SIG-M5 treated with dmso at 0.1 percent for 504 hours (cell line): ENCODE results near the gene SH3RF1.
"Not testable (repeated sequence)": the region's sequence is repeated elsewhere in the genome, so short reads cannot be mapped to it uniquely, and the experiment has no call there.

Source experiments
- DNase-seq: peaks from one replicate; lab custom pipeline; 2025; ENCODE audit not compliant: unreplicated experiment; lab: John Stamatoyannopoulos, UW

The SH3RF1 gene

GRCh38 chr4:169277838-169278237 is 7.1 kb upstream of the SH3RF1 start:
- not testable (repeated sequence) for DNase-seq

GRCh38 chr4:169275180-169275579 is 4.4 kb upstream of the SH3RF1 start:
- DNase-seq = no peak

- no peak for DNase-seq
Measured at GRCh38 chr4:169274033-169274432, 3.3 kb upstream of the SH3RF1 start.

GRCh38 chr4:169272265-169272886 is 1.6 kb upstream of the SH3RF1 start:
- no peak for DNase-seq

- DNase-seq = no peak
Measured at GRCh38 chr4:169271692-169272007, 894 bp upstream of the SH3RF1 start.

GRCh38 chr4:169269916-169270809 is 593 bp downstream of the SH3RF1 start:
- peak; percentile 65 for DNase-seq

- no peak for DNase-seq
Measured at GRCh38 chr4:169268951-169269760, 1.6 kb downstream of the SH3RF1 start.

GRCh38 chr4:169267070-169267469 is 3.7 kb downstream of the SH3RF1 start:
- no peak for DNase-seq

- no peak for DNase-seq
Measured at GRCh38 chr4:169266661-169267060, 4.1 kb downstream of the SH3RF1 start.

- no peak for DNase-seq
Measured at GRCh38 chr4:169266081-169266480, 4.7 kb downstream of the SH3RF1 start.

GRCh38 chr4:169263791-169264392 is 6.9 kb downstream of the SH3RF1 start:
- DNase-seq = no peak

GRCh38 chr4:169260217-169260866 is 10.4 kb downstream of the SH3RF1 start:
- DNase-seq = no peak

- no peak for DNase-seq
Measured at GRCh38 chr4:169259271-169259670, 11.5 kb downstream of the SH3RF1 start.

- DNase-seq = no peak
Measured at GRCh38 chr4:169258141-169258540, 12.6 kb downstream of the SH3RF1 start.

GRCh38 chr4:169256856-169257761 is 13.6 kb downstream of the SH3RF1 start:
- no peak for DNase-seq

GRCh38 chr4:169256101-169256612 is 14.6 kb downstream of the SH3RF1 start:
- DNase-seq = no peak

GRCh38 chr4:169254546-169254983 is 16.2 kb downstream of the SH3RF1 start:
- no peak for DNase-seq

GRCh38 chr4:169253904-169254303 is 16.9 kb downstream of the SH3RF1 start:
- no peak for DNase-seq

- DNase-seq = no peak
Measured at GRCh38 chr4:169253113-169253671, 17.6 kb downstream of the SH3RF1 start.
